Activated CD4-positive, CD25-positive, alpha-beta regulatory T cell treated with anti-CD3 and anti-CD28 coated beads, Interleukin-2, amount 50 U/mL, for 16 hours (primary cell): ENCODE data around the gene INTS14.
"Not testable (repeated sequence)": the region's sequence is repeated elsewhere in the genome, so short reads cannot be mapped to it uniquely, and the experiment has no call there.

Experiments used
- DNase-seq: peaks from one replicate; pipeline ENCODE4 v3.0.0-alpha.2; 2020; ENCODE audit warnings: low read depth, low spot score

Gene INTS14

GRCh38 chr15:65578904-65579728 lies 31.8 kb downstream of the INTS14 start:
- no peak for DNase-seq

- DNase-seq = no peak
Measured at GRCh38 chr15:65577129-65577996, 33.6 kb downstream of the INTS14 start.

GRCh38 chr15:65576664-65577063 lies 34.3 kb downstream of the INTS14 start:
- no peak for DNase-seq

GRCh38 chr15:65571971-65572370 lies 39.0 kb downstream of the INTS14 start:
- no peak for DNase-seq

- no peak for DNase-seq
Measured at GRCh38 chr15:65569728-65570127, 41.2 kb downstream of the INTS14 start.

- DNase-seq = no peak
Measured at GRCh38 chr15:65561934-65562333, 49.0 kb downstream of the INTS14 start.

GRCh38 chr15:65559941-65560340 lies 51.0 kb downstream of the INTS14 start:
- no peak for DNase-seq

GRCh38 chr15:65558997-65559760 lies 51.8 kb downstream of the INTS14 start:
- DNase-seq = no peak

- no peak for DNase-seq
Measured at GRCh38 chr15:65558336-65558735, 52.6 kb downstream of the INTS14 start.

GRCh38 chr15:65556622-65557021 lies 54.3 kb downstream of the INTS14 start:
- DNase-seq = no peak

- no peak for DNase-seq
Measured at GRCh38 chr15:65553691-65554090, 57.2 kb downstream of the INTS14 start.

GRCh38 chr15:65552851-65553250 lies 58.1 kb downstream of the INTS14 start:
- DNase-seq = not testable (repeated sequence)

- no peak for DNase-seq
Measured at GRCh38 chr15:65551183-65551582, 59.7 kb downstream of the INTS14 start.

GRCh38 chr15:65550681-65551098 lies 60.2 kb downstream of the INTS14 start:
- no peak for DNase-seq

GRCh38 chr15:65549288-65549687 lies 61.6 kb downstream of the INTS14 start:
- not testable (repeated sequence) for DNase-seq

GRCh38 chr15:65547841-65548240 lies 63.1 kb downstream of the INTS14 start:
- no peak for DNase-seq

GRCh38 chr15:65541231-65541820 lies 69.6 kb downstream of the INTS14 start:
- no peak for DNase-seq

GRCh38 chr15:65540314-65540713 lies 70.6 kb downstream of the INTS14 start:
- DNase-seq = no peak

- no peak for DNase-seq
Measured at GRCh38 chr15:65535192-65535591, 75.7 kb downstream of the INTS14 start.

GRCh38 chr15:65533057-65533756 lies 77.7 kb downstream of the INTS14 start:
- DNase-seq = no peak

GRCh38 chr15:65532738-65533051 lies 78.2 kb downstream of the INTS14 start:
- DNase-seq = no peak
